GM21447 (cell line): ENCODE results near the gene KRT85.

ENCODE experiments used
- ATAC-seq: cut with Tn5 transposase; IDR thresholded peaks from one replicate; pipeline ENCODE4 v1.9.1; 2021; ENCODE audit not compliant: unreplicated experiment

The KRT85 gene

DNA sequence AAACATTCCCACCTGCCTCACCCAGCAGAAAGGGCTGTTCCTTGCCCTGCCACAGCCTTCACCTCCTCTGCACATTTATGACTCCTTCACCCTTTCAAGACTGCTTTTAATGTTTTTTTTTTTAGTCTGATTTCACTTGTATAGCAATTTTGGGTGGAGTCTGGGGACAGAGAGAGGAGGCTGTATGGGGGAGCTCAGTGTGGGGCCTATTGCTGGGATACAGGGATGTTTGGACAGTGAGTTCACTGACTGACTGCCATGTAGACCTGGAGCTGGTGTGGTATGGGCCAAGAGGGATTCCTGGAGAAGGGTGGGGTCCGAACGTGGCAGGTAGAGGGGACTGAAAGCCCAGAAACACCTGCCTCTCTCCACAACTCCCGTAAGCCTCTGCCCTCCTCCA is 1.9 kb upstream of the KRT85 start:
- ATAC-seq: no peak

DNA sequence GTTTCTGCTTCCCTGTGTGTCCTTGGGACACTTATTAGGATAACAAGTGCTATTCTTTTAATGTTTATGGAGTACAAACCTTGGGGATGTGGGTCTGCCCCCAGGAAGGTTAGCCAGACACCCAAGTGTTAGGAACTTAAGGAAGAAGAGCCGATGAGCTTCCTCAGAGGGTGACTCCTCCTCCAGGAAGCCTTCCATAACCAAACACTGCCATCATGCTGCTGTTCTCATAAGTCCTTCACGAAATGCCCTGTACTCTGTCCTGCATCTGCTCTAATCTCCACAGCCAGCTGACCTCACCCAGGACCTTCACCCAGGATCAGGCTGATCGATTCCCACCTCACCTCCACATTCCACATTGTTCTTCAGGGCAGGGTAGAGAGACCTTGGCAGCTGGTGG is 1.2 kb upstream of the KRT85 start:
- no peak for ATAC-seq

DNA sequence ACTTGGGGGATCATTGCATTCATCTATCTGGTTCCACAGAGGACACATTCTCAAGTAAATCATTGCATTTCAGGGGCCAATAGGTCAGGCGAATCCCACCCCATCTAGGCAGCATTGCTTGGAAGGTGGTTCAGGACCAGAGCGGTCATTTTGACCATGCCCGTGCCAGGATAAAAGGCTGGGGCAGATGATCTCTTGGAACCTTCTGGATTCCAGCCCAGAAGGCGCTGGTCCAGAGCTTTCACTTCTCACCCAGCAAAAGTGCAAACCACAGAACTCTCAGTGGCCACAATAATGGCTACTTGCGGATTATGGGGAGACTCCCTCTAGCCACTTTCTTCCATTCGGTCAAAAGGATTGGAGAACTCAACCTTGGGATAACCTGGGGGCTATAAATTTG is 595 bp upstream of the KRT85 start:
- no peak for ATAC-seq

DNA sequence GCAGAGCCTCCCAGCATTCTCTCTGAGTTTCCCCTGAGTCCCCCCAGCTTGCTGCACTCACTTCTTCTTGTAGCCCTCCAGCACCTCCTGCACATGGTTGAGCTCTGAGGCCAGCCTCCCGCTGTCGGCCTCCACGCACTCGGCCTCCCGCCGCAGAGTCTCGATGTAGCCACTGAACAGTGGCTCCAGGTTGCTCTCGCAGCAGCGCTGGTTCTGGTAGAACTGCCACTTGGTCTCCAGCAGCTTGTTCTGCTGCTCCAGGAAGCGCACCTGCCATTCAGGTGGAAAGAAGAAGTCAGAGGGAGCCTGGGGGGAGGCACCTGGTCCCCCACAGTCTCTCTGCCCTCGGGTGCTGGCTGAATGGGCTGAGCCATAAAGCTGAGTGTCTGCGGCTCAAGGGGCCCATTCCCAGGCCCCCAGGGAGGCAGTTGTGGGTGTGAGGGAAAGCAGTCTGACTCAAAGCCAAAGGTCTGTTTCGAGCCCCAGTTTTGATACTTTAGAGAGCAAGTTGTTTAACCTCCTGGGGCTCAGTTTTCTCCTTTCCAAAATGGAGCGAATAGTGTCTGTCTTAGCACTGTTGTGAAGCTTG is 2.3 kb downstream of the KRT85 start:
- ATAC-seq: no peak

DNA sequence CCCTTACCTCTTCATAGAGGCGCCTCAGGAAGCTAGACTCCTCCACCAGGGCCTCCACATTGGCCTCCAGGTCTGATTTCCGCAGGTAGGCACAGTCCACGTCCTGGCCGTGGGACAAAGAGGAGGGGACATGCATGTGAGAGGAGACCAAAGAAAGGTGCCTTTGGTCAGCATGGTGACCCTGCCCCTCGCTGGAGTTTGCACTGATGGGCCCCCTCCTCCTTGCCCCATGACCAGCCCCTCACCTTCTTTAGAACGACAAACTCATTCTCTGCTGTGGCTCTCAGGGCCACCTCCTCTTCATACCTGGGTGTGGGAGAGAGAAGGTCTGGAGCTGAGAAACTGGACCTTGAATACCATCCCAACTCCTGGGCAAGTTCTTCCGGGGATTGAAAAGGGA is 3.2 kb downstream of the KRT85 start:
- no peak for ATAC-seq

DNA sequence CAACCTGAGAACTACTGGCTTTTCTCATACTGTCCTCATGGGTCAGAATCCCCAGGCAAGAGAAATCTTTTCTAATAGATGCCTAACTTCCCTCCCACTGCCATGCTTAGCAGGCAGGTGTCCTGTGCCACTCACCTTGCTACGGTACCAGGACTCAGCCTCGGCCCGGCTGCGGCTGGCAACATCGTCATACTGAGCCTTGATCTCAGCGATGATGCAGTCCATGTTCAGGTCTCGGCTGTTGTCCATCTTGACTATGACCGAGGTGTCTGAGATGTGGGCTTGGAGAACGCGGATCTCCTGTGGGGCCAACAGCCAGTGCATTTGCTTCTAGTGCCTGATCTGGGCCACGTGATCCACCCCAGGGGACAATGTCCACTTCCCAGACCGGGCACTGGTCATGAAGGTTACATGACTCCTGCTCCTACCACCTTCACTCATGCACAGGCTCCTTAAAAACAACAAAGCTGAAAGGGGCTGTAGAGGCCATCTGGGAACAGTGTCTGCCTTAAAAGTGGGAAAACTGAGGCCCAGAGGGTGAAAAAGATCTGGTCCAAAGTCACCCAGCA is 4.1 kb downstream of the KRT85 start:
- no peak for ATAC-seq

DNA sequence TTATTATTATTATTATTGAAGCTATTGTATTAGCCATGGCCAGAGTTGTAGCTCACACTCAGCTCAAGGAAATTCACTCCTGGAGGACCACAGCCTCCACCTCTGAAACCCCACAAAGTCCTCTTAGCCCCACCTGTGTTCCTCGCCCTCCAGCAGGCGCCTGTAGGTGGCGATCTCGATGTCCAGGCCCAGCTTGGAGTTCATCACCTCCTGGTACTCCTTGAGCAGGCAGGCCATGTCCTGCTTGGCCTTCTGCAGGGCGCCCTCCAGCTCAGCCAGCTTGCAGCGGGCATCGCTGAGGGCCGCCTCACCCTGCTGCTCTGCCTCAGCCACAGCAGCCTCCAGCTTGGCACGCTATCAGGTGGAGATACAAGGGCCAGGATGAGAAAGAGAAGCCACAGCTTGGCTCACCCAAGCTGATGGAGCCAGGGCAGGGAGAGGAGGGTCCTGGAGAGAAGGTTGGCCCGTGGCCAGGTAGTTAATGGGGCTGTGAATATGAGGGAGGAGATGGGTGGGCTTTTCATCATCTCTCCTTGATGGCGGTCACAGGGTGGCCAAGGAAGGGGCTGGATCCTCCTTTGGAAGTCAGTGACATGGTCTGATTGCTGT is 5.1 kb downstream of the KRT85 start:
- ATAC-seq: no peak

DNA sequence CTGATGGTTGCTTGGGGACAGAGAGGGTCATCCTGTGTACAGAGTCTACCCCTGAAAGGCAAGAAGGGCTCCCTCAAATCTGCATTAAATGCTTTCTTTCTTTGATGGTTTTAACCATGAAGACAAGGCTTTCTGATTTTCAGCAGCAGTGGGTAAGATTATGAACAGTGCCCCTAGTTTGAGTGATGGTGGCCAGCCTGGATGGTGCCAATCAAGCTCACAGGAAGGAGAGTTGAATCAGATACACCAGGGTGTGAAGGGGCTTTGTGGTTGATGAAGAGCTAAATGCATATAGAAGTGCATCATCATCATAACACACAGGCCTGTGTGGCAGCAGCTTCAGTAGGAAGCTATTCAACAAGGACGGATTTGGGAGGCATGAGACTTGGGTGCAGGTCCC is 5.7 kb downstream of the KRT85 start:
- ATAC-seq: no peak

DNA sequence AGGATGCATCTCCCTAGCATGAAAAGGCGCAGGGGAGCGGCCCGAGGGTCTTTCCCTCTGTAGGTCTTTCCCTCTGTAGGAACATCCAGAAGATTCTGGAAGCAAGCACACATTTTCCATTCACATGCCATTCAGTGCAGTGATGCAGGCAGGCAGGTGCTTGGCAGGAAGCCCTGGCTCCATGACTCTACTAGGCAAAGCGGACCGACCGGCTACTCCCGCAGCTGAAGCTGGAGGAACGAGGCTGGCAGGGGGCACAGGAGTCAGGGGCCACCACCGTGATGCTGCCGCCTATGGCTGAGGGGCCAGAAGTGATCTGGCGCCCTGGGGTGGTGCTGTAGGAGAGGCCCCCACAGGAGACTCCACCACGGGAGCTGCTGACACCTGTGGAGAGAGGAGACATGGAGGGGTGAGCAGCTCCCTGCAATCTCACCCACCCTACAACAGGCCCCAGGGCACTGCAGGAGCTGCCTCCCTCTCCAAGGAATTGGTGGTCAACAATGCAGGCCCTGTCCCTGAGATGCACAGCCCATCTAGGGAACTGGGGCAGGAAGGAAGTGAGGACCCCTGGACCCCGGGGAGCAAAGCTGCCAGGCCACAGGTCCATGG is 6.5 kb downstream of the KRT85 start:
- no peak for ATAC-seq

DNA sequence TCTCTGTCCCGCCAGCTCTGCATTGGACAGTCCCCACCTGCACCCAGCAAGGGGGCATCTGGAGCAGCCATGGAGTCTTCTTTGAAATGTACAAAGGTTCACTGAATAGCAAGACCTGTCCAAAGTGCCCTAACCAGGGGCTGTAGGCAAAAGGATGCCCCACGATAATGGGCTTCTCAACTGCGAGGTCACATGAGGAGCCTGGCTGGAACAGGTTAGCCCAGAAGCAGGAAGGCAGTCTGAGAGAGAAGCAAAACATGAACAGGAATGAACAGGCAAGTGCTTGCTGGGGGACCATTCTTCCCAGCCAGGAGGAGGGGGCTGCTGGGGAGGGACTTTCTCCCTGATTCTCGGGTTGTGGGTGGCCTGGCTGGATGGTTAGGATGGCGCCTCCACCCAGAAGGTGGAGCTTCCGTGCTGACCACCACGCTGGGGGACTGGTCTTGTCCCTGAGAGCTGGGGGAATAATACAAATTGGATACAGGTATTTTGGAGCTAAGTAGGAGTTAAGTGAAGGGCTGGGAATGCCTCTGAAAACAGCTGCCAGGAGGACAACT is 7.1 kb downstream of the KRT85 start:
- ATAC-seq: no peak

DNA sequence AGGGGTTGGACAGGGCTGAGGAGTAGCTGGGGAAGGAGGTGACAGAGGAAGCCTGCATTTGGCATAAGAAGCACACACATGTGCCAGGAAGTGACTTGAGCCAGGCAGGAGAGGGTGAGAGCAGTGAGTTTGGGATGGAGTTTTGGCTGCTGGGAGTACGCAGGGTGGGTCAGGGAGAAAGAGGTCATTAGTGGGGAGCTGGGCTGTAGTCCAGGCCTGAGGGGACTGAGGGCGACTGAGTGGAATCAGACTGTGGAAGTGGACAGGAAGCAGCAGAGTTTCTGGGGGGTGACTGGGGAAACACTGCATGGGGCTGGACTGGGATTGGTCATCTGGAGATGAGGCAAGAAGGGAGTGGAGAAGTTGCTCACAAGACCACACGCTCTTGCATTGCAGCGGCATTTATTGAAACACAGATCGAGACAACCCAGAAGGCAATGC is 7.6 kb downstream of the KRT85 start:
- ATAC-seq: no peak

DNA sequence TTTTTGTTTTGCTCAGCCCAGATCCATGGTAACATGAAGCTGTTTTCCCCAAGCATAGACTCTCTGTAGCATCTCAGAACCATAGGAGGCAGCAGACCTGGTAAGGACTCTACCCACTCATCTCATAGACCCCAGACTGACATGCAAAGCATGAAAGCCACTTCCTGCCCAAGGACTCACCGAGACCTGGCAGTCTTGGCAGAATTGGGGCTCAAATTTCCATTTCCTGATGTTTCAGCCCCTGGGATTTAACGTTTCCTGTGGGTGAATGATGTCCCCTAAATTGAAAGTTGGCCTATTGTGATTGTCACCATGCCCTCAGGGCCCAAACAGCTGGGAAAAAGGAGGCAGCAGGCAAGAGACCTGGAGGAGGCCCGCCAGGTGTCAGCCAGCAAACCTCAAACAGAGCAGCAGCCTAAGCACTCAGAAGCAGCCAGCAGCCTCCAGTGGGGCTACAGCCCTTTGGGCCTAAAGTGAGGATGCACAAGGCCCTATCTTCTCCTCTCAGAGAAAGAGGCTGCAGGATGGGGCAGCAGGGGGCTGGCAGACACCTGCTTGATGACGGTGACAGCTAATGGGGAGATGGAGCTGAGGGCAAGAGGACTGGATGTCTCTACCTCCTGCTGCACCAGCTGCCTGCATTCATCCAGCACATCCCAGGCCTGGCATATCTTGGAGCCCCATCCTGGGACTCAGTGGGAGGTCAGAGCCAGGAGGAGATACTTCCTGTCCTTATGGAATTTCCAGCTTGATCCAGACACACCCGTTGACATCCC is 8.5 kb downstream of the KRT85 start:
- ATAC-seq: peak; percentile 95

DNA sequence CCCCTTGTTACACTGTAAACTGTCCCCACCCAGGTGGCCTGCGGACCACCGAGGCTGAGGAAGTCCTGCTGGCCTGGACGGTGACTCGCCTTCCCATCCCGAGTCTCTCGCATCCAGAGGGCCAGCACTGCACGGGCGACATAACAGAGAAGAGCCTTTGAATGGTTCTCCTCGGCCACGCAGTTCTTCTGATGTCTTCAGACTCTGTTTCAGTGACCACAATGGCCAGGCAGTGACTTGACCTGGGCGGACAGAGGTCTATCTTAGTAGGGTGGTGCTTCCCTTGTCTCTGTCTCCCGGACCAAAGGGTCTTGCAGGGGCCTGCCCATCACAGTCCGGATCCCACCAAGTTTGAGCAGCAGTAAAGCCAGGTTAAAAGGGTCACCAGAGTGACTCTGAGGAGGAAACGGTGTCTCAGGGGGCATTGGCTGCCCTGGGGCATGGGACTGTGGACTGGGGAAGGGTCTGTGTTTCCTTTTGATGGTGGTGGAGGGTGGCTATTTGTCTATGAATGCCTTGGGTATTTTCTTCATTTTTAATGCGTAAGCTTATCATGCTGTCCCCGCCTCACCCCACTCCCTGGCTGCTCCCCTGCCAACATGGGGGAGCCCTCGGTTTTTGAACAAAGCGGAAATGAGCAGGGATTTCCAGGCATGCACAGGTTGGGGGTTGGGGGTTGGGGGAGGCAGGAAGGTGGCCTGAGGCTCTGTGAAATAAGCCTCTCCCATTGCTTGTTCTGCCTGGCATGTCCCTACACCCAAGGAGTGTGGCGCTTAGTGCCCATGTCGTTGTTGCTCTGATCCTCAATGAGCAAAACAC is 10.3 kb downstream of the KRT85 start:
- no peak for ATAC-seq

DNA sequence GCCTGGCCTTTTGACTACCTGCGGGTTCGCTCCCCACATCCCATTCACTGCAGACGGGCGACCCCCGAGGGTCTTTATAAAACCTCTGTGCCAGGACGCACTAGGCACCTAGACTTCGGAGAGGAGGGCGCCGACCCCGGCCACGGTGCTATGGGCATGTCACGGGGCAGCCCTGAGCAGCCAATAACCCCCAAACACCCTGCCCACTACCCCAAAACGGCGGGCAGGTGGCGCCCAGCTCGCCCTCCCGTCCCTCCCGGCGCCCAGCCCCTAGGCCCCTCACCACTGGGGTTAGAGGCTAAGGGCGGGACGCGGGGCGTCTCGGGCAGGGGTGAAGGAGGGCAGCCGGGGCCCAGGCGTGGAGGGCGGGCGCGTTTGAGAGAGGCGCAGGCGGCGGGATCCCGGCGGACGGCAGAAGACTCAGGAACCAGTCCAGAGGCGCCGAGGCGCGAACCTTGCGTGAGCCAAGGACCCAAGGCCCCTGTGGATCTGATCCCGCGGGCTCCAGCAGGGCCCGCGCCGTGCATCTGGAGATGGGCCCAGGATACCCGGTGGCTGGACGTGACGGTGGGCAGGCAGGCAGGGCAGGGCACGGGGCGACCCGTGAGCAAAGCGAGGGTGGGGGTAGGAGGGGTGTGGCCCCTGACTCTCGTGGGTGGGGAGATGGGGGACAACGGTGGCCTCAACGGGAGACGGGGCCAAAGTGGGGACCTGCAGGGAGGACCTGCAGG is 11.1 kb downstream of the KRT85 start:
- no peak for ATAC-seq

DNA sequence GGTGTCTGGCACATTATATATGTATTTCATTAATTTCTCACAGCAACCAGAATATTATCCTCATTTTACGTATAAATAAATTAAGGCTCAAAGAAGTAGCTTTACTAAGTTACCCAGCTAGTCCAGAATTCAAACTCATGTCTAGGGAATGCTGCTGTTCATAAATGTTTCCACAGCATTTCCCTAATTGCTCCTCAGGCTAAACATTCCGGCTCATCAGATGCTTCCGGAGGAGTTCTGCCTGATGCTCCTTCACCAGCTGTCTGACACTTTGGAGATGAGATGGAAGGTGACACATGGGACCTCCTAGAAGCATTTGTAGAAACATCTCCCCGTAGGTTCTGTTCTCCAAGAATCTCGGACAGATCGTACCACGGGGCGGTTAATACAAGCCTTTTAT is 12.1 kb downstream of the KRT85 start:
- ATAC-seq: no peak

DNA sequence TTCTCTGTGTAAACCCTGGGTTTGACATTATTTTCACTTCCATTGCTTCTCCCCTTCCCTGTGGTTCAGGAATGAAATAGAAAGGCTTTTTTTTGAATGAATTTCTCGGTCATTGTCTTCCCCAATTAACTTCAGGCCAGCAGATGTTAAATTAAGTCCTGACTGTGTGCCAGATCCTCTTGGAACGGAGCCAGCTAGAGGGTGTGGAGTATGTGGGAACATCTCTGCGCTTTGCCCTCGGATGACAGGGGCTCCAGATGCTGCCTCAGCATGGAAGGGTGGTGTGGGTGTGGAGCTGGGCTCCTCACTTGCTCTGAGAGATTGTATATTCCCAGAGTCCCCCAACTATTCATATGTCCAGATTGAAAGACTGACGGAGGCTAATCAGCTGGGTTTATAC is 13.1 kb downstream of the KRT85 start:
- ATAC-seq: no peak

DNA sequence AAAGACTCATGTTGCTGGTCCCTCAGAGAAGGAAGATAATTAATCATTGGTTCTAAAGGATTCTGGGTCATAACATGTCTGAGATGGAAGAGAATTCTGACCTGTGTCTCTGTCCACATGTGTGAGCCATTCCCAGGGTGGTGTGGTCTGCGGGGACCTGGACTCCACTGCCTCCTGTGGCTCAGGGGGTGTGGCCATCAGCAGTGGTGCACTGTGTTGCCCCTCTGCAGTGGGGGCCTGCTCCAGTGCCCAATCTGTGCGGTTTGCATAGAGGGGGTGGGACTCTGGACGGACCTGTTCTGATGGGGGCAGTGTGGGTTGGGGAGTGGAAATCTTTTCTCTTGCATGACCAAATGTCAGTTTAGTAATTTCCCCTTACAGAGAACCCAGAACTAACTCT is 13.5 kb downstream of the KRT85 start:
- ATAC-seq: no peak

DNA sequence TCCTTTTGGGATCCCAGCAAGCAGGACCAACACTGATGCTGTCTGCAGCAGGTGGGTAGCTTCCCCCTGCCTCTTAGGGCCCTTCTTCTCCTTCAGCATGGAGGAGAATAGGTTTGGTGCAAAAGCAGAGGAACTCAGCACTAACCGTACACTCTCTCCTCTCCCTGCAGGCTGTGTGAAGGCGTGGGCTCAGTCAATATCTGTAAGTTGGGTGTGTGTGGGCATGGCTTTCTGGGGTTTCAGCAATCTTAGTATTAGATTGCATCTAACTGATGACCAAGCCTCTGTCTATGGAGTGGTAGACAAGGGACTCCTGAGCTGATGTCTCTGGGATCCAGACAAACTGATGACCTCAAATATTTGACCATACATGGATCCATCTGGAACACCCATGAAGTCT is 14.3 kb downstream of the KRT85 start:
- ATAC-seq: no peak

DNA sequence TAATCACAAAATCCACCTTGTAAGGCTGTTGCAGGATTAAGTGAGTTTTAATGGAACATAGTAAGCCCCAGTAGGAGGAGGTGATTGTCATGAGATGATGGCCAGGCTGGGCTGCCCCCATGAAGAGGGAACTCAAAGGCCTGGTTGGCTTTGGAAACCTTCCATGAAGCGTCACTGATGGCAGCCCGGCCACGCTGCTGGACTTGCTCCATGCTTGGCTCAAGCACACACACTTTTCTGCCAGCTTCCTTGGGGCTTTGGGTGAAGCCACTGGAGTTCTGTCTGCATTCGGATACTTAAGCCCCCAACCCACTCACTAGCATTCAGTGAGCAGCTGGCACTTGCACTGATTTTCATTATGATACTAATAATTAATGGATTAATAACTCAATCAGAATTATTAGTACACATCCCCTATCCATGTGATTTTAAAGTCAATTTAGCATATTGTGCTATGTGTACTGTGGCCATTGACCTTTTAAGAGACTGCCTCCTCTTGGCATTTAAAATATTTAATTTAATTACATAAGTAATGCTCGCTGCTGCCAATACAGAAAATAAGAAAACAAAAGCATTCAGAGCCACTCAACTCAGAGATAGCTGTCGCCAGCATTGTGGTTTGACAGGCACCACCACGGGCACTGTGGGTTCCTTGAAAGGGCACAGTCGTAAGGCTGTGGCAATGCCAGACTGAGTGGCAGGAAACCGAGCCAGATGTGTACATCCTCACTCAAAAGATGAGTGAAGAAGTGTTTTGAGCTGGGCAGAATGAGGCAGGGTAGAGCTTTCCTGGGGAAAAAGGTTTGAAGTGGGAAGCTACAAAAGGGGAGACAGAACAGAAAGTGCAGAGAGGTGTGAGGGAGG is 15.9 kb downstream of the KRT85 start:
- no peak for ATAC-seq
